ENCODE results near the gene CPNE5.

GRCh38 chr6:36848658-36849441 is 9.6 kb upstream of the CPNE5 start:
- TF ChIP-seq CTCF (conservative IDR thresholded peaks at IDR 0.05; ENCODE audit: low read length) (no peak), EZH2phosphoT487 (IDR thresholded peaks at IDR 0.05; ENCODE audit: borderline replicate concordance) (no peak)

Data from Loucy (cell line).